Tibial nerve (tissue), 4 donors: ENCODE data around the gene OXLD1.

Experiments used
- EP300 ChIP-seq, 2 donors: sonication (generic); formaldehyde crosslinking; IDR thresholded peaks; one replicate each; pipeline ENCODE4 v1.6.1; 2017; ENCODE audit warnings: antibody characterized with exemption in 2 of 2, mild to moderate bottlenecking in 1 of 2
- POLR2A ChIP-seq, 2 donors: fragments of 450-650 bp; IDR thresholded peaks; one replicate each; pipeline ENCODE4 v1.6.1; 2017; ENCODE audit warnings: antibody characterized with exemption in 2 of 2, mild to moderate bottlenecking in 2 of 2, moderate library complexity in 2 of 2
- TF ChIP-seq, protein P1 (sequence below), 5 experiments: fragments of 200-600 bp in 3 of 5; fragments of 450-650 bp in 2 of 5; sonication (generic) in 3 of 5; IDR thresholded peaks; one replicate each; pipeline ENCODE4 v1.5.1; 2016 to 2019; ENCODE audit warnings: antibody characterized with exemption in 5 of 5, mild to moderate bottlenecking in 3 of 5, moderate library complexity in 2 of 5

DNA sequence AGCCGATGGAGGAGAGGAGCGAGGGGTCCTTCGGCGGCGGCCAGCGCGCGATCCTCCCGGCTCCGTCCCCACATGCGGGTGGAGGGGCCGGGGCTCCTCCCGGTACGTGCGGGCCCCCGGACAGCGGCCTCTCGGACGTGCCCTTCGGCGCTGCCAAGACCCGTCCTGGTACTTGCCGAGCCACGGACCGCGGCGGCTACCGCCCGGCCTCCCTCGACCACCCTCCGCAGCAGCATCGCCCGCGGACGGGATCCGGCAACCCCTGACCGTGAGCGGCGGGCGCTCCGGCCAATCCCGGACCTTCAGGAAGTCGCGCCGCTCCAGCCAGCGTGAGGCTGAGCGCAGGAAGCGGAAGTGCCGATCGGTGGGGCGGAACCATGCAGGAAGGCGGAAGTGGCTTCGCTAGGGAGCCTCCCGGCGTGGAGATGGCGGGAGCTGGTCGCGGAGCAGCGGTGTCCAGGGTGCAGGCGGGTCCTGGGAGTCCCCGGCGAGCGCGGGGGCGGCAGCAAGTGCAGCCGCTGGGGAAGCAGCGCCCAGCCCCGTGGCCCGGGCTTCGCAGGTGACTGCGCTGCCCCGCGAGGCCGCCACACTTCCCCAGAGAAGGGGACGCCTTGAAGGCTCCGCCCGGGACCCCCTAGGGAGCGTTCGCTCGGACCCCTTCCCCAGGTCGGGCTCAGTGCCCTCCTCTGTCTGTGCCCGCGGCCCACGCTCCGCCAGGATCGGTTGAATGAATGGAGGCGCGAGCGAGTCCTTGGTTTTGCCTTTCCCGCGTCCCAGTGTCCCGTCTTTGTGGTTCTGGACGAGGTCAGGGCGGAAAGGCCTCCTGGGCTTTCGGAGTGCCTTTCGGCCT lies at the start of gene OXLD1, which contains the start of gene CCDC137:
- TF ChIP-seq, protein P1, sequence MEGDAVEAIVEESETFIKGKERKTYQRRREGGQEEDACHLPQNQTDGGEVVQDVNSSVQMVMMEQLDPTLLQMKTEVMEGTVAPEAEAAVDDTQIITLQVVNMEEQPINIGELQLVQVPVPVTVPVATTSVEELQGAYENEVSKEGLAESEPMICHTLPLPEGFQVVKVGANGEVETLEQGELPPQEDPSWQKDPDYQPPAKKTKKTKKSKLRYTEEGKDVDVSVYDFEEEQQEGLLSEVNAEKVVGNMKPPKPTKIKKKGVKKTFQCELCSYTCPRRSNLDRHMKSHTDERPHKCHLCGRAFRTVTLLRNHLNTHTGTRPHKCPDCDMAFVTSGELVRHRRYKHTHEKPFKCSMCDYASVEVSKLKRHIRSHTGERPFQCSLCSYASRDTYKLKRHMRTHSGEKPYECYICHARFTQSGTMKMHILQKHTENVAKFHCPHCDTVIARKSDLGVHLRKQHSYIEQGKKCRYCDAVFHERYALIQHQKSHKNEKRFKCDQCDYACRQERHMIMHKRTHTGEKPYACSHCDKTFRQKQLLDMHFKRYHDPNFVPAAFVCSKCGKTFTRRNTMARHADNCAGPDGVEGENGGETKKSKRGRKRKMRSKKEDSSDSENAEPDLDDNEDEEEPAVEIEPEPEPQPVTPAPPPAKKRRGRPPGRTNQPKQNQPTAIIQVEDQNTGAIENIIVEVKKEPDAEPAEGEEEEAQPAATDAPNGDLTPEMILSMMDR (IDR thresholded peaks at IDR 0.05): peak in 1 of 5 experiments; percentile 29
- TF ChIP-seq POLR2A (IDR thresholded peaks at IDR 0.05) (peak; percentile 28 to 69), EP300 (IDR thresholded peaks at IDR 0.05) (peak; percentile 33 to 91)
